AG04450 (cell line): ENCODE data around the gene DACH1. TPM values are rescaled to one million over a fixed set of nuclear protein-coding genes. Genes with fewer than 3 reads are reported as not detected.

Experiments
- CTCF ChIA-PET: fragments of 300-600, 350-600 bp; formaldehyde crosslinking; extraction: SDS; loops from one replicate; lab custom pipeline; 2022; ENCODE audit warnings: antibody characterized with exemption, inconsistent platforms; lab: Charles Lee
- POLR2A ChIA-PET: fragments of 350-600 bp; formaldehyde crosslinking; extraction: SDS; loops from one replicate; lab custom pipeline; 2021; ENCODE audit warnings: antibody characterized with exemption, inconsistent platforms; lab: Yijun Ruan, JAX
- DNase-seq: peaks from one replicate; pipeline ENCODE4 v3.0.0-alpha.2; 2011; ENCODE audit warnings: low read depth, low spot score
- H3K27ac ChIP-seq: one replicate; pipeline ENCODE4 v1.5.1; 2012; ENCODE audit warnings: low read depth, low read length, control low read depth
- H3K27me3 ChIP-seq: one replicate; pipeline ENCODE4 v1.6.0; 2012; ENCODE audit warnings: low read length; ENCODE audit not compliant: control insufficient read depth, insufficient read depth
- H3K4me3 ChIP-seq: 2 replicates; pipeline ENCODE4 v1.5.1; 2011; ENCODE audit warnings: mild to moderate bottlenecking, low read depth, low read length, control low read depth
- H3K9me3 ChIP-seq: 2 replicates; pipeline ENCODE4 v1.5.1; 2012; ENCODE audit warnings: low read length; ENCODE audit not compliant: control insufficient read depth, insufficient read depth
- polyA plus RNA-seq: library from polyadenylated mRNA; depleted of rRNA; stranded (reverse); fragments of >200 nt; gene quantifications from 2 replicates; pipeline ENCODE4 v1.2.3, GENCODE V29; 2011
- TF ChIP-seq, protein P1 (sequence below): IDR thresholded peaks from 2 replicates; pipeline ENCODE4 v1.5.1; 2011; ENCODE audit warnings: low read depth, low read length, control low read depth, inconsistent platforms

Gene DACH1
- polyA plus RNA-seq, 1 experiment, result 0.10 TPM

DNA sequence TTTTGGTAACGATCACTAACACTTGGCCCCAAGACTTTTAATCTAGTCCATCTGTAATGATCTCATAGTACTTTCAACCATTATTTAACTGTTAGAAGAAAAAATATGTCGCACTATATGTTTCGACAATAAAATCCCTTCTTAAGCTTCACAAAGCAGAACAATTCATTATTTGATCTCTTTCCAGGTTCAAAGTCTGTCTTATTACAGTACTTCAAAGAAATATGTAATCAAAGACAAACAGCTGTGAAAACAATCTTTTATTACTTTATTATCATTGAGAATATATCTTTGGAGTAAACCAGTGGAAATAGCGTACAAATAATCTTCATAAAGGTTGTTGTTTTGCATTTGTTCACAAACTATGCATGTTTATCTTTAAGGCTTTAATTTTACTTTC, 93.5 kb downstream of the DACH1 start:
- ChIA-PET POLR2A (no interaction called here), CTCF (no interaction called here)
- TF ChIP-seq, protein P1, sequence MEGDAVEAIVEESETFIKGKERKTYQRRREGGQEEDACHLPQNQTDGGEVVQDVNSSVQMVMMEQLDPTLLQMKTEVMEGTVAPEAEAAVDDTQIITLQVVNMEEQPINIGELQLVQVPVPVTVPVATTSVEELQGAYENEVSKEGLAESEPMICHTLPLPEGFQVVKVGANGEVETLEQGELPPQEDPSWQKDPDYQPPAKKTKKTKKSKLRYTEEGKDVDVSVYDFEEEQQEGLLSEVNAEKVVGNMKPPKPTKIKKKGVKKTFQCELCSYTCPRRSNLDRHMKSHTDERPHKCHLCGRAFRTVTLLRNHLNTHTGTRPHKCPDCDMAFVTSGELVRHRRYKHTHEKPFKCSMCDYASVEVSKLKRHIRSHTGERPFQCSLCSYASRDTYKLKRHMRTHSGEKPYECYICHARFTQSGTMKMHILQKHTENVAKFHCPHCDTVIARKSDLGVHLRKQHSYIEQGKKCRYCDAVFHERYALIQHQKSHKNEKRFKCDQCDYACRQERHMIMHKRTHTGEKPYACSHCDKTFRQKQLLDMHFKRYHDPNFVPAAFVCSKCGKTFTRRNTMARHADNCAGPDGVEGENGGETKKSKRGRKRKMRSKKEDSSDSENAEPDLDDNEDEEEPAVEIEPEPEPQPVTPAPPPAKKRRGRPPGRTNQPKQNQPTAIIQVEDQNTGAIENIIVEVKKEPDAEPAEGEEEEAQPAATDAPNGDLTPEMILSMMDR, result no peak
- Histone ChIP-seq H3K9me3 (no peaks in the 10 kb centered on the region), H3K27me3 (no peaks in the 10 kb centered on the region), H3K27ac (no peak overlapping the region), H3K4me3 (no peak overlapping the region)
- no peak for DNase-seq

DNA sequence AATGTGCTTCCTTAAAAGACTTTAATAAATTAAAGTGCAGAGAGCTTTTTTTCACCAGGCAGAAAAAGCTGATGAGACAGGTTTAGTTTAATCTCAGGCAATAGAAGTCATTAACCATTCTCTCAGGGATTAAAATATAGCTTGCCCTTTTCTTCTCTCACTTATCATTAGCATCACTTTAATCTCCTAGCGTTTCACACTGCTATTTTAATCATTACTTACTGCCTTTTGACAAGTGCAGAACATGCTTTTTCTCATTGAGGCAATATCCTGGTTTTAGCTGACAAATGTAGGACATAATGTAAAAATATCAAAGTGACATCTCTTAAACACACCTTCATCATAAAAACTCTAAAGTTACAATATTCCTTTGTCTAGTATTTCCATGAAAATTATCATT, 94.6 kb downstream of the DACH1 start:
- ChIA-PET POLR2A (no interaction called here), CTCF (no interaction called here)
- DNase-seq, result no peak
- Histone ChIP-seq H3K9me3 (no peaks in the 10 kb centered on the region), H3K27ac (no peak overlapping the region), H3K4me3 (no peak overlapping the region), H3K27me3 (no peaks in the 10 kb centered on the region)
- TF ChIP-seq, protein P1, result no peak

DNA sequence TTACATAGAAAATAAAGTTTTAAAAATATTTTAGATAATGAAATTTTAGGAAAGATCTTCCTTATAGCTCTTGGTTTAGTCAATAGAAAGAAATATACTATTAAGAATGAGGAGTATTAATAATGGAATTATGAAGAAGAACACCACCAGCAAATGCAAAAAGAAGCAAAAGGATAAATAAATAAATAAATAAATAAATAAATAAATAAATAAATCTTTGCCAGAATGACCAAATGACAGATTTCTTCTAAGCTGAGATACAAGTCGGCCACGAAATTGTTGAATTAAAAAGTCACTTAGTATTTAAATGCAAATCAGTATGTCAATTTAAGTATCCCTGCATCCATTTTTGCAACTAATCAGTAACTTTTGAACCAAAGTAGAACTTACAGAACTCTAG, 95.9 kb downstream of the DACH1 start:
- Histone ChIP-seq H3K9me3 (no peaks in the 10 kb centered on the region), H3K27me3 (no peaks in the 10 kb centered on the region), H3K27ac (no peak overlapping the region), H3K4me3 (no peak overlapping the region)
- POLR2A ChIA-PET, result no interaction called here
- CTCF ChIA-PET, result no interaction called here
- DNase-seq, result no peak
- TF ChIP-seq, protein P1, result no peak

DNA sequence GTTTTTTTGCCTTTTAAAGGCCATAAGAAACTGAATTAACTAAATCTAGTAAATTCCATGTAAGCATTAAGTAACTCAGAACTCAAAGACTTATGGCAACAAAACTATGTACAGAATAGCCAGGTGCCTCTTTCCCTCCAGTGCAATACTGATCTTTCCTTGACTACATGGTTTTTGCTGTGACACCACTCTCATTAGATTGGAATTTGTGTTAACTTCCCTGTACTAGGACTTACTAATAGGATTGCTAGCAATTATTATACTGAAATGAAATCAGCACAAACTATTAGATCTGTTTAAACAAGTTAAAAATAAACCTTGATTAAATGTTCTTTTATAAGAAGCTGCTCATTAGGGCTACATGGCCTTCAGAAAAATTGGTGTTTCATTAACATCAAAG, 96.3 kb downstream of the DACH1 start:
- Histone ChIP-seq H3K9me3 (no peaks in the 10 kb centered on the region), H3K27me3 (no peaks in the 10 kb centered on the region), H3K4me3 (no peak overlapping the region), H3K27ac (no peak overlapping the region)
- DNase-seq, result no peak
- CTCF ChIA-PET, result no interaction called here
- TF ChIP-seq, protein P1, result no peak
- POLR2A ChIA-PET, result no interaction called here

DNA sequence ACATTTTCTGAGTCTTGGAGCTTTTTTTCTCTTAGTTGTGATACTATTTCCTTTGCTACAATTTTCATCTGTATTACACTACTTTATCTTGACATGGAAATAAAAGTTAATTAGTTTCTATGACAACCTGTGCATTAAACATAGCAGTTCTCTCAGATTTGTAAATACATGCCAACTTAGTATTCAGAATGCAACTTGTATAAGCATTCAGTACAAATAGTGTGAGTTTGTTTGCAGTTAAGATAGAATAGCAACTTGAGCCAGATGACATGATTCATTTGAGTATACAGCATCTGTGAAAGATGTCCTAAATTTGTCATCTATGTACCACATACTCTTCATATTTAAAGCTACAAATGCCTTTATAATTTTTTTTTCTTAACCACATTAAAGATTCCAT, 98.1 kb downstream of the DACH1 start:
- CTCF ChIA-PET, result no interaction called here
- Histone ChIP-seq H3K9me3 (no peaks in the 10 kb centered on the region), H3K27ac (no peak overlapping the region), H3K27me3 (no peaks in the 10 kb centered on the region), H3K4me3 (no peak overlapping the region)
- POLR2A ChIA-PET, result no interaction called here
- DNase-seq, result no peak
- TF ChIP-seq, protein P1, result no peak
